NCI-H82 treated with DMSO at 0.1 percent for 48 hours (cell line): ENCODE measurements around the gene CD81.

Source experiments
- DNase-seq: peaks from one replicate; lab custom pipeline; 2025; ENCODE audit not compliant: unreplicated experiment; lab: John Stamatoyannopoulos, UW

The CD81 gene

DNA sequence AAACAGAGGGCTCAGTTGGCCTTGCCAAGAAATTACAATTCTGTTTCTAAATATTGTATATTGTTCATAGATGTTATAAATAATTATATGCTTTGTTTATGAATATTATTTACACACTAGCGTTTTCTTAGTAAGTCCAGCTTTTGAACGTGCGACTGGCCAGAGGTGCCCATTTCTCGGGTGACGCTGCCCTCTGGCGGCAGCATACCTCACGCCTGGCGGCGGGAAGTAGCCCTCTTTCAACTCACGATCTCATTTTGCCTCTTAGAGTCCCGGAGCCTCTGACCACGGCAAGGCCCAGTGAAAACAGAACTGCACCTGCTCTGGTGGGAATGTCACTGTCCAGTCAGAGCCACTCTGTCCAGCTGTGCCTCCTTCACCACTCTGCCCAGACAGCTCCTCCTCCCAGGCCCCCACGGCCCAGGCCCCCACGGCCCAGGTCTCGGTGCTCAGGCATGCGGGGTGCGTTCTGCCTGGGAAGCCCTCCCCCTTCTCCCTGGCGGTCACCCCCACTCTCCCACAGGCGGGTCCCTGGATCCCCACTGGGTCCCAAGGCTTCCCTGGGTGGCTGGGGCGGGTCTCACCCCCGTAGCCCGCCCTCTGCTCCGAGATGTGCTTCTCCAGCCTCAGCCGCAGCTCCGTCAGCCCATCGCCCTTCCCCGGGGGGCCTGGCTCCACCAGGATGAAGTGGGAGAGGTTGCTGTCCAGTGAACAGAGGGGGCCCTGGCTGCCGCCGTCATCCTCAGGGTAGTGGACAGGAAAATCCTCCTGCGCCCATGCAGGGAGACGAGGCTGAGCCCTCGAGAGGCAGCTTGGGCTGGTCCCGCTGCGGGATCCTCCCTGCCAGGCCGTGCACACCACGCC lies 42.8 kb downstream of the CD81 start:
- DNase-seq: no peak

DNA sequence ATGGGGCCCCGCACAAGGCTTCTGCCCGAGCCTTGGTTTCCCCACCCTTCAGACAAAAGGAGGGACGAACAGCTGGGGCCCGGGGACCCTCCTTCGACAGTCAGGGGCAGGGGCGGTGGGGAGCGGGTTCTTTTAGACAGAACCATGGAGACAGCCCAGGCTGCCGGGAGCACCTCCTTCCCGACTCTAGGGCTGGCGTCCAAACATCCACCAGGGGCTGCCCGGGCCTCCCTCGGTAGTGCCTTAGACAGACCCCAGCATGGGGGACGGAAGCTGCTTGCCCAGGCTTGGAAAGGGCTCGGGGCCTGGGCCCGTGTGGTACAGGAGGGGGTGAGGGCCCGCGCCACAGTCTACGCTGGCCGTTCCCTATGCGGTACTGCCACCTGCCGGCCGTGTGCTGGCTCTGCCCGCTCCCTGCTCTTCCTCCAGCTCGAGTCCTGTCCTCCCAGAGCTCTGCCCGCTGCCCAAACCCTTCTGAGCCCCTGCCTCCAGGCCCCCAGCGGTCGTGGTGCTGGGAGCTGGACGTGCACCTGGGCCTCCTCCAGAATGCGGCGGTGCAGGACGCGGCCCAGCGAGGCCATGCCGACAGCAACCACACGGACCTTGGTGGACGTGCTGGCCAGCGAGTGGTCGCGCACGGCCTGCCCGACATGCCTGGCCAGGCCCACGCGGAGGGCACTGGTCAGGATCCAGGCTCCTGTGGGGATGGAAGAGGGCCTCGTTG lies 43.6 kb downstream of the CD81 start:
- peak; percentile 1 for DNase-seq

DNA sequence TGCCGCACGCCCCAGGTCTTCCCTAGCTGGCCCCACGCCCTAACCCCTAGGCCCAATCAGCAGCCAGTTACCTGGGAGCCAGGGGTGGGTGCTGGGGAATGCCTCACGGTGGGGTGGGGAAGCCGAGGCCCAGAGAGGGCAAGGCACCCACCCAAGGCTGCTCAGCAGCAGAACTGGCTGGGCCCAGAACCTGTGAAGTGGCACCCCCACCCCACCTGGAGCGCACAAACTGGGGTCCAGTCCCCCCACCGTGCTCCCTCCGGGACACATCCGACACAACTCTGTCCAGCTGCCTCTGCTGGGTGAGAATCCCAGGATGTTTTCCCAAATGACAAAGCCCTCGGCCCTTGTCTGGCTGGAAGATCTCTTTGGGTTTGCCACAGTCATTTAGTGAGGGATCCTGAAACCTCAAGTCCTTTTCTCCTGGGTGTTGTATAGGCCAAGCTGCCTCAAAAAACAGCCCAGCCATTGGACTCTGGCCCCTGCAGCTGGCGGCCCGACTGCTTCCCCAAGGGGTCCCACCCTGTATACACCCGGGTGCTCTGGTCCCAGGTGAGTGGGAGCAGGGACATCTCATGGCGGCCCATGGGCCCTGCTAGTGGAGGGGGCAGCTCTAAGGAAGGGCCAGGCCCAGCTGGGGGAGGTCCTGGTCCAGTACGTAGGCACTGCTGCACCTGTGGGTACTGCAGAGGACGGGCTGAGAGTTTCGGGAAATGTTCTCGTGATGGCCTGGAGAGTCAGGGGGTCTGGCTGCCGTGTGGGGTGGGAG lies 44.3 kb downstream of the CD81 start:
- no peak for DNase-seq

DNA sequence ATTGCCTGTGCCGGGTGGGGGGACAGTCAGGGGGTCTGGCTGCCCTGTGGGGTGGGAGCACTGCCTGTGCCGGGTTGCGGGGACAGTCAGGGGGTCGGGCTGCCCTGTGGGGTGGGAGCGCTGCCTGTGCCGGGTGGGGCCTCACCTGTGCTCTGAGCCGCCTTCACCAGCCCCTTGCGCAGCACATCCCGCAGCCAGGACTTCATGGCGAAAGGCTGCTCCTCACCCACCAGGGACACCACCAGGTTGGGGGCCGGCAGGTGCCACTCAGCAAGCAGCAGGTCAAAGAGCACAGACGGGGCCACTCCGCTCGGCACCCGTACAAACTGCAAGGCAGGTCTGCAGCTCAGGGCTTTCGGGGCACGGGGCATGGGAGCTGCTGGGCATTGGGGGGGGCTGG lies 44.9 kb downstream of the CD81 start:
- DNase-seq: no peak

DNA sequence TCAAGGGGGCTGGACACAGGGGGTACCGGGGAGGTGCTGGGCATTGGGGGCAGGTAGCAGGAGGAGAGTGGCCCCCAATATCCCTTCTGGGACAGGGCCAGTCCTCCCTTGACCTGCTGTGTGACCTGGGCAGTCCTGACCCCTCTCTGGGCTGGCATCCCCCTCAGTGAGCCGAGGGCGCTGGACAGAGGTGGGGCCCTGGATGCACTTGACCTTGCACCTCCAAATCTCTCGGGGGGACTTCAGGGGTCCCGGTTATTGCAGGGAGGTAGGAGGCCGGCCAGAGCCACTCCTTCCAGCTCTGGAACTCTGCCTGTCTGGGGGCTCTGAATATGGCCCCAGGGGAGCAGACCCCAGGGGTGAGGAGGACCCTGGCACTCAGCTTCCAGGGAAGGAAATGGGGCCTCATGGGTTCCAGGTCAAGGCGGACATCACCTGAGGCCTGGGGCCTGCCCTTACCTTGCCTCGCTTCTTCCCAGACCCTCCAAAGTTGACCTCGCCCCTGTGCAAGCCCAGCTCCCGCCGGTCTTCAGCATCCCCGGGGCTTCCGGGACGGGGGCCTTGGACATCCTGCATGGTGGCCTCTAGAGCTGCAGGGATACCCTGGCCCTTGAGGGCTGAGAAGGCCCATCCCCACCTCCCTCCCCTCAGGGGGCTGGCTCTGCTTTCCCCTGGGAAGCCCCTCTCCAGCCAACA lies 45.5 kb downstream of the CD81 start:
- DNase-seq: no peak

DNA sequence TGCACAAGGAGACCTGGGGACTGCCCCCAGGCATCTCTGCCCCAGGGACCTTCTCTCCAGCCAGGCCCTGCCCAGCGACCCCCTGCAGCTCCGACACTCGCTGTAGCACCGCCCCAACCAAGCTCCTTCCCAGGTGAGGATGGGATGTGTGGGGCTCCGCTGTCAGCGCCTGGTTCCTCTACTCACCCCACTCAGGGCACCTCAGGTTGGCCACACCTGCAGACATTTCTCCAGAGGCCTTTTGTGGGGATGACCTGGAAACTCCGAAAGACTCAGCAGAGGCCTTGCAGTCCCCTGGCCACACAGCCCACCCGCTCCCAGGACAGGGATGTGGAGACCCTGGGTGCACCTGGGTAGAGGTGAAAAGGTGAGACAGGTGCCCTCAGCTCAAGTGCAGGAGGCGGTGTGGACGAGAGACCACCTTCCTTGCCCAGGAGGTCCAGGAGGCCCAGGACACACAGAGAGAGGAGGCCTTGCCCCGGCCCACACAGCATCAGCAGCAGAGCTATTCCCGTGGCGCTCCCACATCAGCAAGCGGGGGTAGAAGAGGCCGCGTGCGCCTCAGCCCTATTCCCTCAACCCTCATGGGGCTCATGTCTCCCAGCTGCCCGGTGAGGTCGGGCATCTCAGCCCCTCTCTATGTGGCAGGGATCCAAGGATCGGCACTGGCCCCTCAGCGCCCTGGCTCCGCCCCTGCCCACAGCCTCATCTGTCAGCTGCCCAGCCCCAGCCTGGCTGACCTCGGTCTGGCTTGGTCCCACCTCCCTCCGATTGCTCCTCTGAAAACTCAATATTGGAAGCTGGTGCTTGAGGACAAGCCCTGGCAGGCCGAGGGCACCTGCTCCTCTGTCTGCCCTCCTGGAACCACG lies 46.3 kb downstream of the CD81 start:
- DNase-seq: no peak

DNA sequence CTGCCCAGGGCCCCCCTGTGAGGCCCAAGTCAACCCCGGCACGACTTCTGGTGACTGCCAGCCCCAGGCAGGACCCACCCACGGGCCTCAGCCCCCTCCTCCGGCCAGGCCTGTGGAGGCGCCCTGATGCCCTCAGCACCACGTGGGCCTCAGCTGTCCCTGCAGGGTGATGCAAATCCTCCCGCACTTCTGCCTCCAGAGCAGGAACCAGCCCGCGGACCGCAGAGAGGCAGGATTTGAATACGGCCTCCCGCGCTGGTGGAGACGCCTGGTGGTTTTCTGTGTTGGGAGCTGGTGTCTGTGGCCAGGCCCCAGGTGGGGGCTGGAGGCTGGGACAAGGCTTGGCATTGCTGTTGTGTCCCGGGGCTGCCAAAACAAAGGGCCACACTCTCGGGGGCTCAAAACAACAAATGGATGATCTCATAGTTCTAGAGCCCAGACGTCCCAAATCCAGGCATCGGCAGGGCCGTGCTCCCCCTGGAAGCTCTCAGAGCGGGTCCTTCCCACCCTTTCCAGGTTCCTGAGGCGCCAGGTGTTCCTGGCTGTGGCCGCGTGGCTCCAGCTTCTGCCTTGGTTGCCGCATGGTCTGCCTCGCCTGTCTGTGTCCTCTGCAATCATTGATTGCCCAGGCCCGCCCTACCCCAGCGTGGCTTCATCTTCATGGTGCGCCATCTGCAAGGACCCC lies 47.8 kb downstream of the CD81 start:
- no peak for DNase-seq

DNA sequence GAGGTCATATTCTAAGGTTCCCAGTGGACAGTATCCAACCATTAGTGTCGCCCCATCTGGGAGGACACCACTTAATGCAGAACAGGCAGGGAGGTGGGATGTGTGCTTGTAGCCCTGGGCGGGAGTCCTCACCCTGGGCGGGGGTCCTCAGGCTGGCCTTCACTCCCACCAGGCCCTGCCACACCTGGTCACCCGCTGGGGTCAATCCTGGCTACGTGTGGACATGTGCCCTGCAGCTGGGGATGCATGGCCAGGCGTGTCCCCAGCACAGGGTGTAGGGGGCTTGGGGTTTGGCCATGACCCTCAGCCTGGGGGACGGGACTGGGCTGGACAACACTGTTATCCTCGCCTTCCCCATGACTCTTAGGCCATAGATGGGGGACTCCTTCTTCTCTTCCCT lies 48.4 kb downstream of the CD81 start:
- no peak for DNase-seq

DNA sequence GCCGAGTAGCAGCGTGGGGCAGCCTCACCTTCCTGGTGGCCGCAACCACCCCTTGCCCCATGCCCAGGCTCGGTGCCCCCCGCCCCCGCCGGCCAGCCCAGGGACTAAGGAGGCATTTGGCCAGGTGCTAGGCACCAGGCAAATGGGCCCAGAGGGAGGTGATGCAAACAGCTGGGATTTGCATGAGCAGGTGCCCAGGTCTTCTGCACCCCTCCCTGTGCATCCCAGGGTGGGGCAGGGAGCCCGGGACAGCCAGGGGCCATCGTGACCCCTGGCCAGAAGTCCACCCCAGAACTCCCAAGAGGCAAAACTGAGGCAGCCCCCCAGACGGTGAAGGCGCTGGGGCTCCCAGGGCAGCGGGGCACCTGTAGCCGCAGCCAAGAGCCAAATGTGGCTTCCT lies 49.1 kb downstream of the CD81 start:
- no peak for DNase-seq

DNA sequence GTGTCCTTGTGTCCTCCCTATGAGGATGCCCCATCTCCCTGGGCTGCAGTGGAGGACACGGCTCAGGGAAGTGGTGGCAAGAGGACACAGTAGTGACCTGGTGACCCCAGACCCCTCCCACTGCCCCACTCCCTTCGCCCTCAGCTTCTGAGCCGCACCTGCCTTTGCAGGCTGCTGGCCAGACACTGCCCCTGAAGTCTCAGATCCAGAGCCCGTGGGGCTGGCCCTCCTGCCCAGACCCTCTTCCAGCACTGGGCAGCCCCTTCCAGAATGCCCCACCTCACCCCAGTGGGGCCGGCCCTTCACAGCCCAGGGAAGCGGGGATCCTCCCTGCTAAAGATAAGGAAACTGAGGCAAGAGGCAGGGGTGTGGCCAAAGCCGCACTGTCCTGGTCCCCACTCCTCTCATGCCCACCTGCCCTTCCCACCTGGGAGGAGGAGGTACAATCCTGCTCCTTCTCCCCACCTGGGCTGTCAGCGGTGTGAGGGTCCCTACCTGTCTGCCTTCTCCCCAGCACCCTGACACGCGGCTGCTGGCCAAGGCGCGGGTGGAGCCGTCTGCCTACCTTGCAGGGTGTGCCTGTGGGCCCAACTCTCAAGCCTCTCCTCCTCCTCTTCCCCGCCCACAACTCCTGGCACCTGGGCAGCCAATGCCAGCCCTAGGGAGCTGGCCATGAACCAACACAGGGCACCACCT lies 49.9 kb downstream of the CD81 start:
- no peak for DNase-seq

DNA sequence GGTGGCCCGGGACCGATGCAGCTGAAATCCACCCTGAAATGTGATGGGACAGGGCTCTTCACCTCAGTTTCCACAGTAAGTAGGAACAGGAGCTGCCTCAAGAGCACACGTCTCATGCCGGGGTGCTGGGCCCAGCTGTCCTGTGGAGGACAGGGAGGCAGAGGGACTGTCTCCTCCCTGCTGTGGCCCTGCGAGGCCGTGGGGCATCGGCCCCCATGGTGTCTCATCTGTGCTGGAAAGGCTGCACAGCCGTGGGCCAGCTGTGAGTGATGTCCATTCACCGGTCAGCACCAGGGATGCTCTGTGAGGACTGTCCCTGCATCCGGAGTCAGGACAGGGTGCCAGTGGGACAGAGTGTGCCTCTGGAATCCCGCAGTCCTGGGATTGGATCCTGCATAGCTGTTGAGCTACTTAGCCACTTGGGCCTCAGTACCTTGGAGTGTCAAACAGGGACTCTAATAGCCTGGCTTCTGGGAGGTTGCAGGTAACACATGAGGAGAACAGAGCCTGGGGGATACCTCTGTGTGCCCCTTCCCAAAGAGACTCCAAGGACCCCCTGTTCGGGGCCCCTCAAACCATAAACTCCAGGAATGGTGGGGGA lies 50.7 kb downstream of the CD81 start:
- DNase-seq: no peak

DNA sequence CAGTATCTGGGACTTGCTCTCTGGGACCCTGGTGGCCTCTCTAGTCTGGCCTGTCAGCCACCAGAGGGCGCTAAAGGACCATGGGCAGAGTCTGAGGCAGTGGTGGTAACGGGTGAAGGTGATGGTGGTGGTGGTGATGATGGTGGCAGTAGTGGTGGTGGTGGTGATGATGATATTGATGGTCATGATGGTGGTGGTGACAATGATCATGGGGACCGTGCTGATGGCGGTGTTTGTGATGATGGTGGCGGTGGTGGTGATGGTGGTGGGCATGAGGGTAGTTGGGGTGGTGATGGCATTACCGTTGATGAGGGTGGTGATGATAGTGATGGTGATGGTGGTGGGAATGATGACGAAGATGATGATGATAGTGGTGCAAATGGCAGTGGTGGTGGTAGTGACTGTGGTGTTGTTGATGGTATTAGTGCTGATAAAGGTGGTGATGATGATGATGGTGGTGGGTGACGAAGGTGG lies 51.2 kb downstream of the CD81 start:
- no peak for DNase-seq

DNA sequence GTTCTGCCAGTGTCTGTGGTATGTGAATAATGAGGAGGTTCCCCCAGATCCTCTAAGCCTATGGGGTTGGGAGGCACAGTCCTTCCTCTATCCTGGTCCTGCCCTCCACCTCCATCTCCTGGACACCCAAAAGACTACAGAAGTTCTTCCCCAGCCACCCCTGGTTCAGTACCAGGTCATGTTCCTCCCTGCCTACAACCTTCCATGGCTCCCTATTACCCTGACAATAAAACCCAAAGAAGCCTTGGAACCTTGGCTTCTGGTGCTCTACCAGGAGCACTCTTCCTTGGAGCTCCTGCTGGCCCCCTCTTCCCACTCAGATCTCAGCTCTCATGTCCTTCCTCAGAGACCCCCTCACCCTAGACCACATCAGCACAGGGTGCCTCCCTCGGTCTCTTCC lies 54.3 kb downstream of the CD81 start:
- no peak for DNase-seq

DNA sequence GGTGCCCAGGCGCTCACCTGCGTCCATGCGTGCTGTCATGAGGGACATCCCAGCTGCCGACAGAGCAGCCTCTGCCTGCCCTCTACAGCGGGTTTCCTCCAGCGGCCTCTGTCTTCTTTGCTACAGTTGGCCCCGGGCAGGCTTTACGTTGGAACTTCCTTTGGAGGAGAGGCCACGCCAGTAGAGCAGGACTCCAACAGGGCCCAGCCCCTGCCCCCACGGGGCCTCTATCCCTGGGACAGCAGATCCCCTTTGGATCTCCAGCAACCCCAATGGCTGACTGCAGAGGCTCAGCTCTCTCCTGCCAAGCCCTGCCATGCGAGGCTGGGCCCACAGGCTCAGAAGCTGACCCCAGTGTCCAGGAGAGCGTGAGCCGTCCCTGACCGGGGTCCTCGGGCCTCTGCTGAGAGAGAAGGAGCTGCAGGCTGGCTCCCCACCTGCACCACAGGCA lies 55.1 kb downstream of the CD81 start:
- no peak for DNase-seq

DNA sequence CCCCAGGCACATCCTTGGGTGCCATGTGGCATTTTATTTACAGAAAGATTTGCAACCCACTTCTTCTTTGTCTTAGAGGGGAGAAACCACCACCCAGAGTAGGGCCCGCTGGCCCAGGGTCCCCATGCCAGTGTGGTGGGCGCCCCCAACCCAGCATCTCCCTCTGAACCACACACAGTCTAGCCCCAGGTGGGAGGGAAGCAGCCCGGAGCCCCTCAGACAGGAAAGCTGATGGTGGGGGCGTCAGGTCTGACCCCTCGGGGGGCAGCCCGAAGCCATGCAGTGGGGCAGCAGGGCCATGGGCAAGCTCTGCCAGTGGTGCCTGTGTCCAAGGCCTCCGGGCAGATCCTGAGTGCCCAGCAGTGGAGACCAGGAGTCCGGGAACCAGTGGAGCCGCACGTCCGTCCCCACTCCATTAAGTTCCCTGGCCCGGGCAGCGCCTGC lies 55.5 kb downstream of the CD81 start:
- no peak for DNase-seq

DNA sequence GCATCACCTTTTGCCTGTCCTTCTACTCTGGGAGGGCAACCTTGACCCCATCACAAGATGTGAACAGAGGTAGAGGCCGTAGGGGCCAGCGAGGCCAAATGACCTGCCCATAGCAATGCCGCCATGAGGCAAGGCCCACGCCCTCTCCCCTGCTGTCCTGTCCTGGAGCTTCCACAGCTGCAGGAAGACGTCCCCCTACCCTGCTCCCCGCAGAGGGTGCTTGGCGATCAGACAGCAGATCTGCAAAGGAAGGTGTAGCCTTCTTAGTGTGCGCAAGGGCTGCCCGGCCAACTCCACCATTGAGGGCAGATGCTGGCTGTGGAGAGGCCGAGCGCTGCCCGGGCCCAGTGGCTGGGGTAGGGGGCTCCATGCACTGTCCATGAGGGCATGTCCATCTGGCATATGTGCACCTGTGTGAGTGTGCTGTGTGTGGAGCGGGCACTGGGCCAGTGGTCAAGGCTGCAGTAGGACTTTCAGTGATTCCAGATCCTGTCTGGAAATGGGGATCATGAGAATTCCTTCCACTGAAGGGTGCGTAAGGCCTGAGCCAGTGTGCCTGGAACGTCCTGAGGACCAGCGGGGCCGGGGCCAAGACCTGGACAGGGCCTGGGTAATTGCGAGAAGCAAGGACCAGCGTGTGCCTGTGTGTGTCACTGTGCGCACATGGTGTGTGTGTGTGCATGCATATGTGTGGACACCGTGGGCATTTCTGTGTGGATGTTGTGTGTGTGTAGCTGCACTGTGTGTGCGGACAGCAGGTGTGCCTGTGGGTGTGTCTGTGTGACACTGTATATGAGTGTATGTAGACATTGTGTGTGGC lies 56.2 kb downstream of the CD81 start:
- no peak for DNase-seq

DNA sequence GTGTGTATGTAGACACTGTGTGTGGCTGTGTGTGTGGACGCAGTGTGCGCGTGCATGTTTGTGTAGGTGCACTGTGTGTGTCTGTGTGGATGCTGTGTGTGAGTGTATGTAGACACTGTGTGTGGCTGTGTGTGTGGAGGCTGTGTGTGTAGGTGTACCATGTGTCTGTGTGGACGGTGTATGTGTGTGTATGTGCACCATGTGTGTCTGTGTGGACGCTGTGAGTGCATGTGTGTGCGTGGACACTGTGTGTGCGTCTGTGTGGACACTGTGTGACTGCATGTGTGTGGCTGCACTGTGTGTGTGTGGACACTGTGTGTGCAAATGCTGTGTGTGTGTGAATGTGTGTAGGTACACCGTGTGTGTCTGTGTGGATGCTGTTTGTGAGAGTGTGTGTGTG lies 56.9 kb downstream of the CD81 start:
- DNase-seq: no peak
